Measurements from ENCODE around the gene AIF1.

The AIF1 gene

GRCh38 chr6:31663961-31664789 is 49.1 kb downstream of the AIF1 start:
- peak; percentile 93 for DNase-seq (ENCODE audit: low read depth)

GRCh38 chr6:31664790-31665500 is 49.9 kb downstream of the AIF1 start, which contains the start of gene GPANK1:
GPANK1 (minus strand) TSS chr6:31664997; CDS start chr6:31664478, 519 bp downstream.
- DNase-seq (ENCODE audit: low read depth): peak; percentile 95

GRCh38 chr6:31665501-31666336 is 50.7 kb downstream of the AIF1 start, which contains the start of gene CSNK2B:
CSNK2B (plus strand) TSS chr6:31666080; CDS start chr6:31666832, 752 bp downstream.
- DNase-seq (ENCODE audit: low read depth): peak; percentile 99

- DNase-seq (ENCODE audit: low read depth): peak; percentile 33
These were observed 51.4 kb downstream of the AIF1 start for GRCh38 chr6:31666337-31666965.

All from ELR (cell line).